Keratinocyte (primary cell): ENCODE data around the gene PCDHA11. TPM values are rescaled to one million over a fixed set of nuclear protein-coding genes. Genes with fewer than 3 reads are reported as not detected.

ENCODE experiments used
- DNase-seq: peaks from one replicate; pipeline ENCODE4 v3.0.0-alpha.2; 2011; ENCODE audit warnings: low read depth, missing footprints, low spot score
- FAIRE-seq: peaks from 2 replicates; lab custom pipeline; 2011; peaks lifted over from hg19 to GRCh38; lab: Jason Lieb, UNC
- H2AFZ ChIP-seq: 2 replicates; pipeline ENCODE4 v1.6.0; 2012; ENCODE audit warnings: low read length, control low read depth, inconsistent platforms; ENCODE audit not compliant: control insufficient read depth
- H3K27ac ChIP-seq: 2 replicates; pipeline ENCODE4 v1.5.1; 2011; ENCODE audit warnings: low read length; ENCODE audit not compliant: control insufficient read depth, insufficient read depth
- H3K27me3 ChIP-seq: 3 replicates; pipeline ENCODE4 v1.6.0; 2011; ENCODE audit warnings: low read length; ENCODE audit not compliant: control insufficient read depth, insufficient read depth; ENCODE audit errors: extremely low read depth
- H3K36me3 ChIP-seq, 2 experiments: 2 replicates in 1 of 2; 3 replicates in 1 of 2; pipeline ENCODE4 v1.5.1; 2011; ENCODE audit warnings: low read length in 2 of 2, mild to moderate bottlenecking in 1 of 2; ENCODE audit not compliant: control insufficient read depth in 2 of 2, insufficient read depth in 2 of 2; ENCODE audit errors: extremely low read depth in 1 of 2
- H3K4me1 ChIP-seq: 3 replicates; pipeline ENCODE4 v1.5.1; 2011; ENCODE audit warnings: low read length; ENCODE audit not compliant: control insufficient read depth, insufficient read depth; ENCODE audit errors: extremely low read depth
- H3K4me2 ChIP-seq: 3 replicates; pipeline ENCODE4 v1.6.0; 2011; ENCODE audit warnings: low read depth, low read length; ENCODE audit not compliant: control insufficient read depth, insufficient read depth; ENCODE audit errors: extremely low read depth
- H3K4me3 ChIP-seq, 3 experiments: fragments of 200-600 bp in 1 of 3; sonication (generic) in 1 of 3; 2 replicates in 2 of 3; 3 replicates in 1 of 3; pipeline ENCODE4 v1.5.1; 2011 to 2016; ENCODE audit warnings: low read length in 3 of 3, mild to moderate bottlenecking in 3 of 3, control low read depth in 2 of 3, inconsistent platforms in 1 of 3, low read depth in 1 of 3, mixed read lengths in 1 of 3, mixed run types in 1 of 3, moderate library complexity in 1 of 3; ENCODE audit not compliant: control insufficient read depth in 2 of 3, insufficient read depth in 2 of 3; ENCODE audit errors: extremely low read depth in 1 of 3
- H3K79me2 ChIP-seq: 2 replicates; pipeline ENCODE4 v1.6.0; 2012; ENCODE audit warnings: low read length; ENCODE audit not compliant: control insufficient read depth, insufficient read depth
- H3K9ac ChIP-seq: 3 replicates; pipeline ENCODE4 v1.6.0; 2011; ENCODE audit warnings: low read length; ENCODE audit not compliant: control insufficient read depth, insufficient read depth; ENCODE audit errors: extremely low read depth
- H3K9me1 ChIP-seq: 3 replicates; pipeline ENCODE4 v1.6.0; 2011; ENCODE audit warnings: low read length; ENCODE audit not compliant: control insufficient read depth, insufficient read depth; ENCODE audit errors: extremely low read depth
- H3K9me3 ChIP-seq: 2 replicates; pipeline ENCODE4 v1.5.1; 2012; ENCODE audit warnings: low read depth, low read length; ENCODE audit not compliant: control insufficient read depth
- H4K20me1 ChIP-seq: 3 replicates; pipeline ENCODE4 v1.6.0; 2011; ENCODE audit warnings: low read length; ENCODE audit not compliant: control insufficient read depth, insufficient read depth; ENCODE audit errors: extremely low read depth
- EZH2 ChIP-seq: IDR thresholded peaks from one replicate; pipeline ENCODE4 v1.6.1; 2012; ENCODE audit warnings: inconsistent platforms, mild to moderate bottlenecking, low read length, moderate library complexity
- dilution Hi-C: fragments of 300-500 bp; cut with MboI; formaldehyde crosslinking; loops from one replicate; pipeline ENCODE4 v1.7.0; 2020; ENCODE audit warnings: low sequenced_read_pairs; ENCODE audit not compliant: extremely low pct_ligation_motif_present
- polyA plus RNA-seq, 5 experiments: library from polyadenylated mRNA; depleted of rRNA in 3 of 5; stranded (reverse) in 3 of 5; stranded (forward) in 1 of 5; unstranded in 1 of 5; fragments of >200 nt; gene quantifications; 1 replicate in 1 of 5; 2 replicates in 3 of 5; 3 replicates in 1 of 5; pipeline versions ENCODE4 v1.2.1 to v1.2.3, GENCODE V29; 2011 to 2012; ENCODE audit warnings: missing spikeins in 2 of 5, low read depth in 1 of 5, low replicate concordance in 1 of 5
- TF ChIP-seq, protein P1 (sequence below), 3 experiments: IDR thresholded peaks in 1 of 3; conservative IDR thresholded peaks in 1 of 3; optimal IDR thresholded peaks in 1 of 3; 2 replicates in 2 of 3; 3 replicates in 1 of 3; pipeline versions ENCODE3 to v1.5.1; 2011; ENCODE audit warnings: low read length in 3 of 3, mild to moderate bottlenecking in 3 of 3, moderate library complexity in 2 of 3, control low read depth in 1 of 3, inconsistent platforms in 1 of 3; ENCODE audit not compliant: insufficient read depth in 2 of 3; ENCODE audit errors: extremely low read depth in 1 of 3

Gene PCDHA11
- polyA plus RNA-seq, 1 donor (not counting 4 experiments of a cell fraction or from before 2014, with no cell fraction given): 0.28 TPM

- Histone ChIP-seq H3K4me1 (no peaks in the 10 kb centered on the region), H3K79me2 (no peaks in the 10 kb centered on the region), H3K9me1 (no peaks in the 10 kb centered on the region), H2AFZ (no peak overlapping the region), H3K9me3 (no peaks in the 10 kb centered on the region), H3K27ac (no peak overlapping the region), H4K20me1 (no peaks in the 10 kb centered on the region), H3K36me3 (no peaks in the 10 kb centered on the region), H3K27me3 (no peaks in the 10 kb centered on the region), H3K9ac (no peak overlapping the region), H3K4me3 (no peak overlapping the region), H3K4me2 (no peak overlapping the region)
- FAIRE-seq: no peak
- DNase-seq: no peak
- dilution Hi-C loops: no loop called here
- TF ChIP-seq, protein P1, sequence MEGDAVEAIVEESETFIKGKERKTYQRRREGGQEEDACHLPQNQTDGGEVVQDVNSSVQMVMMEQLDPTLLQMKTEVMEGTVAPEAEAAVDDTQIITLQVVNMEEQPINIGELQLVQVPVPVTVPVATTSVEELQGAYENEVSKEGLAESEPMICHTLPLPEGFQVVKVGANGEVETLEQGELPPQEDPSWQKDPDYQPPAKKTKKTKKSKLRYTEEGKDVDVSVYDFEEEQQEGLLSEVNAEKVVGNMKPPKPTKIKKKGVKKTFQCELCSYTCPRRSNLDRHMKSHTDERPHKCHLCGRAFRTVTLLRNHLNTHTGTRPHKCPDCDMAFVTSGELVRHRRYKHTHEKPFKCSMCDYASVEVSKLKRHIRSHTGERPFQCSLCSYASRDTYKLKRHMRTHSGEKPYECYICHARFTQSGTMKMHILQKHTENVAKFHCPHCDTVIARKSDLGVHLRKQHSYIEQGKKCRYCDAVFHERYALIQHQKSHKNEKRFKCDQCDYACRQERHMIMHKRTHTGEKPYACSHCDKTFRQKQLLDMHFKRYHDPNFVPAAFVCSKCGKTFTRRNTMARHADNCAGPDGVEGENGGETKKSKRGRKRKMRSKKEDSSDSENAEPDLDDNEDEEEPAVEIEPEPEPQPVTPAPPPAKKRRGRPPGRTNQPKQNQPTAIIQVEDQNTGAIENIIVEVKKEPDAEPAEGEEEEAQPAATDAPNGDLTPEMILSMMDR (optimal IDR thresholded peaks at IDR 0.05 in 1 of 3, IDR thresholded peaks at IDR 0.05 in 1 of 3, conservative IDR thresholded peaks at IDR 0.05 in 1 of 3; ENCODE audit: extremely low read depth in 1 of 3, insufficient read depth in 2 of 3, low read length in 3 of 3): no peak
- TF ChIP-seq EZH2: no peak
Measured at GRCh38 chr5:140916325-140916724, 47.6 kb downstream of the PCDHA11 start.

Other genes starting within 250 kb of the PCDHA11 start
- 0.06 to 0.19 TPM (median 0.18 TPM) in 3 replicates for gene CD14, start 235.8 kb upstream of the PCDHA11 start, polyA plus RNA-seq
- 7.6 to 9.2 TPM (median 7.9 TPM) in 3 replicates for gene TMCO6, start 229.5 kb upstream of the PCDHA11 start, polyA plus RNA-seq
- 65.6 to 143 TPM (median 101 TPM) in 3 replicates for gene NDUFA2, start 221.3 kb upstream of the PCDHA11 start, polyA plus RNA-seq
- 76.4 to 119 TPM (median 118 TPM) in 3 replicates for gene IK, start 221.1 kb upstream of the PCDHA11 start, polyA plus RNA-seq
- gene WDR55, start 204.1 kb upstream of the PCDHA11 start, polyA plus RNA-seq: 21.6 to 29.3 TPM (median 22.1 TPM) in 3 replicates
- gene DND1, start 195.4 kb upstream of the PCDHA11 start, polyA plus RNA-seq: 0.22 to 0.48 TPM (median 0.23 TPM) in 3 replicates
- gene HARS1, start 177.6 kb upstream of the PCDHA11 start, polyA plus RNA-seq: 72.0 to 115 TPM (median 87.8 TPM) in 3 replicates
- gene HARS2, start 177.5 kb upstream of the PCDHA11 start, polyA plus RNA-seq: 36.8 to 44.5 TPM (median 40.3 TPM) in 3 replicates
- 47.1 to 75.0 TPM (median 49.2 TPM) in 3 replicates for gene ZMAT2, start 168.5 kb upstream of the PCDHA11 start, polyA plus RNA-seq
- gene PCDHA1, start 82.8 kb upstream of the PCDHA11 start, polyA plus RNA-seq: 0.03 to 0.07 TPM (median 0.06 TPM) in 3 replicates
- 0.01 TPM in 1 of 3 replicates, not detected in the others for gene PCDHA2, start 74.1 kb upstream of the PCDHA11 start, polyA plus RNA-seq
- gene PCDHA3, start 67.9 kb upstream of the PCDHA11 start, polyA plus RNA-seq: 0.01 to 0.02 TPM in 2 of 3 replicates, not detected in the other
- 0.01 to 0.15 TPM (median 0.07 TPM) in 3 replicates for gene PCDHA4, start 61.9 kb upstream of the PCDHA11 start, polyA plus RNA-seq
- gene PCDHA5, start 47.3 kb upstream of the PCDHA11 start, polyA plus RNA-seq: 0.01 TPM in 1 of 3 replicates, not detected in the others
- 0.03 to 0.14 TPM (median 0.04 TPM) in 3 replicates for gene PCDHA6, start 41.0 kb upstream of the PCDHA11 start, polyA plus RNA-seq
- gene PCDHA7, start 34.7 kb upstream of the PCDHA11 start, polyA plus RNA-seq: 0.02 to 0.05 TPM (median 0.04 TPM) in 3 replicates
- gene PCDHA8, start 27.8 kb upstream of the PCDHA11 start, polyA plus RNA-seq: not detected in 3 replicates
- 0.01 TPM in 1 of 3 replicates, not detected in the others for gene PCDHA9, start 20.6 kb upstream of the PCDHA11 start, polyA plus RNA-seq
- gene PCDHA10, start 13.1 kb upstream of the PCDHA11 start, polyA plus RNA-seq: 0.03 to 0.06 TPM (median 0.05 TPM) in 3 replicates
- 0.04 to 0.40 TPM (median 0.07 TPM) in 3 replicates for gene PCDHA12, start 6.4 kb downstream of the PCDHA11 start, polyA plus RNA-seq
- 0.04 to 0.12 TPM in 2 of 3 replicates, not detected in the other for gene PCDHA13, start 13.2 kb downstream of the PCDHA11 start, polyA plus RNA-seq
- gene PCDHAC1, start 57.3 kb downstream of the PCDHA11 start, polyA plus RNA-seq: 0.14 to 0.64 TPM (median 0.45 TPM) in 3 replicates
- 1.2 to 2.1 TPM (median 1.9 TPM) in 3 replicates for gene PCDHAC2, start 97.5 kb downstream of the PCDHA11 start, polyA plus RNA-seq
- not detected in 3 replicates for gene PCDHB1, start 182.4 kb downstream of the PCDHA11 start, polyA plus RNA-seq
- gene PCDHB2, start 225.7 kb downstream of the PCDHA11 start, polyA plus RNA-seq: 0.26 to 1.1 TPM (median 0.46 TPM) in 3 replicates
- 0.03 to 0.08 TPM (median 0.05 TPM) in 3 replicates for gene PCDHB3, start 231.5 kb downstream of the PCDHA11 start, polyA plus RNA-seq